ENCODE measurements around the gene CDH19.

CDH19 gene

GRCh38 chr18:66553824-66554223 lies 50.1 kb downstream of the CDH19 start:
- DNase-seq (ENCODE audit: low spot score) = no peak

GRCh38 chr18:66550366-66550765 lies 53.5 kb downstream of the CDH19 start:
- TF ChIP-seq CTCF (IDR thresholded peaks at IDR 0.05; ENCODE audit: extremely low read depth, missing control alignments) = no peak

More at GRCh38 chr18:66553824-66554223, 50.1 kb downstream of the CDH19 start:
- no peak for TF ChIP-seq CTCF (IDR thresholded peaks at IDR 0.05; ENCODE audit: extremely low read depth, missing control alignments)

GRCh38 chr18:66548747-66549146 lies 55.1 kb downstream of the CDH19 start:
- TF ChIP-seq CTCF (IDR thresholded peaks at IDR 0.05; ENCODE audit: extremely low read depth, missing control alignments) = no peak
- no peak for DNase-seq (ENCODE audit: low spot score)

More at GRCh38 chr18:66550366-66550765, 53.5 kb downstream of the CDH19 start:
- no peak for DNase-seq (ENCODE audit: low spot score)

- no peak for TF ChIP-seq CTCF (IDR thresholded peaks at IDR 0.05; ENCODE audit: extremely low read depth, missing control alignments)
- DNase-seq (ENCODE audit: low spot score) = no peak
Measured at GRCh38 chr18:66534110-66534509, 69.8 kb downstream of the CDH19 start.

GRCh38 chr18:66533693-66534092 lies 70.2 kb downstream of the CDH19 start:
- TF ChIP-seq CTCF (IDR thresholded peaks at IDR 0.05; ENCODE audit: extremely low read depth, missing control alignments) = no peak
- DNase-seq (ENCODE audit: low spot score) = no peak

GRCh38 chr18:66523219-66523991 lies 80.5 kb downstream of the CDH19 start:
- DNase-seq (ENCODE audit: low spot score) = no peak
- no peak for TF ChIP-seq CTCF (IDR thresholded peaks at IDR 0.05; ENCODE audit: extremely low read depth, missing control alignments)

GRCh38 chr18:66513996-66514395 lies 89.9 kb downstream of the CDH19 start:
- TF ChIP-seq CTCF (IDR thresholded peaks at IDR 0.05; ENCODE audit: extremely low read depth, missing control alignments) = no peak
- DNase-seq (ENCODE audit: low spot score) = no peak

All from GM20000 (cell line).